Chondrocyte (in vitro differentiated cells): Measurements from ENCODE around the gene MYRFL. TPM values are rescaled to one million over a fixed set of nuclear protein-coding genes. Genes with fewer than 3 reads are reported as not detected.

Experiments used
- DNase-seq: peaks from one replicate; pipeline ENCODE4 v3.0.0; 2021; ENCODE audit warnings: mixed read lengths, low spot score
- H3K27ac Mint-ChIP-seq: one replicate; pipeline ENCODE4 v1.8.0; 2021; ENCODE audit warnings: mild to moderate bottlenecking, moderate library complexity, mixed read lengths; ENCODE audit not compliant: unreplicated experiment
- H3K27me3 Mint-ChIP-seq: 2 replicates; pipeline ENCODE4 v1.8.0; 2021; ENCODE audit warnings: low read depth, mixed read lengths
- H3K36me3 Mint-ChIP-seq: 2 replicates; pipeline ENCODE4 v1.8.0; 2021; ENCODE audit warnings: low read depth, mixed read lengths
- H3K4me1 Mint-ChIP-seq: 2 replicates; pipeline ENCODE4 v1.8.0; 2021; ENCODE audit warnings: low read depth, mild to moderate bottlenecking, mixed read lengths
- H3K4me3 Mint-ChIP-seq: one replicate; pipeline ENCODE4 v1.8.0; 2021; ENCODE audit warnings: mild to moderate bottlenecking, moderate library complexity, mixed read lengths; ENCODE audit not compliant: unreplicated experiment
- H3K9me3 Mint-ChIP-seq: 2 replicates; pipeline ENCODE4 v1.8.0; 2021; ENCODE audit warnings: low read depth, mixed read lengths
- CTCF ChIP-seq: fragments of 200-600 bp; sonication (generic); IDR thresholded peaks from 2 replicates; pipeline ENCODE4 v1.5.0; 2021; ENCODE audit warnings: antibody characterized with exemption, mild to moderate bottlenecking, moderate library complexity
- total RNA-seq: library from RNA; stranded (reverse); gene quantifications from 3 replicates; pipeline ENCODE4 v1.2.1, GENCODE V29; 2021

Gene MYRFL
- total RNA-seq, 1 donor from 2014 or later = 0.35 TPM

- Mint-ChIP-seq H3K27me3 (no peaks in the 10 kb centered on the region), H3K4me1 (peaks cover 3% of the 10 kb centered on the region), H3K4me3 (no peak overlapping the region), H3K36me3 (no peaks in the 10 kb centered on the region), H3K9me3 (no peaks in the 10 kb centered on the region), H3K27ac (no peak overlapping the region)
- DNase-seq = no peak
- no peak for TF ChIP-seq CTCF
Observed at GRCh38 chr12:69929125-69929524, 104.1 kb downstream of the MYRFL start.

- DNase-seq = no peak
- no peak overlapping the region for H3K27ac Mint-ChIP-seq
- TF ChIP-seq CTCF = no peak
- no peaks in the 10 kb centered on the region for H3K9me3 Mint-ChIP-seq
- H3K4me1 Mint-ChIP-seq = peaks cover 3% of the 10 kb centered on the region
- no peak overlapping the region for H3K4me3 Mint-ChIP-seq
- H3K36me3 Mint-ChIP-seq = no peaks in the 10 kb centered on the region
- no peaks in the 10 kb centered on the region for H3K27me3 Mint-ChIP-seq
Observed at GRCh38 chr12:69929531-69929930, 104.5 kb downstream of the MYRFL start.

GRCh38 chr12:69931569-69931968, 106.5 kb downstream of the MYRFL start:
- peaks cover 11% of the 10 kb centered on the region for H3K4me1 Mint-ChIP-seq
- H3K27ac Mint-ChIP-seq = no peak overlapping the region
- H3K27me3 Mint-ChIP-seq = peaks cover 1% of the 10 kb centered on the region

GRCh38 chr12:69932154-69932553, 107.1 kb downstream of the MYRFL start:
- peaks cover 1% of the 10 kb centered on the region for H3K27me3 Mint-ChIP-seq
- no peak overlapping the region for H3K27ac Mint-ChIP-seq
- TF ChIP-seq CTCF = no peak
- no peaks in the 10 kb centered on the region for H3K36me3 Mint-ChIP-seq
- peaks cover 11% of the 10 kb centered on the region for H3K4me1 Mint-ChIP-seq
- no peak for DNase-seq
- no peaks in the 10 kb centered on the region for H3K9me3 Mint-ChIP-seq
- no peak overlapping the region for H3K4me3 Mint-ChIP-seq

More at GRCh38 chr12:69931569-69931968, 106.5 kb downstream of the MYRFL start:
- no peak for DNase-seq
- Mint-ChIP-seq H3K9me3 (no peaks in the 10 kb centered on the region), H3K4me3 (no peak overlapping the region), H3K36me3 (no peaks in the 10 kb centered on the region)
- TF ChIP-seq CTCF = no peak

- peaks cover 11% of the 10 kb centered on the region for H3K4me1 Mint-ChIP-seq
Observed at GRCh38 chr12:69932676-69933552, 107.9 kb downstream of the MYRFL start.

More at GRCh38 chr12:69932676-69933552, 107.9 kb downstream of the MYRFL start:
- Mint-ChIP-seq H3K27me3 (peaks cover 1% of the 10 kb centered on the region), H3K4me3 (no peak overlapping the region), H3K27ac (no peak overlapping the region), H3K36me3 (peaks cover 1% of the 10 kb centered on the region), H3K9me3 (peaks cover 5% of the 10 kb centered on the region)
- TF ChIP-seq CTCF = no peak
- no peak for DNase-seq
